ENCODE measurements around the gene TWIST1.
A peak's percentile ranks its signal among the peaks of the same experiment; 100 is the strongest.

TWIST1 gene

DNA sequence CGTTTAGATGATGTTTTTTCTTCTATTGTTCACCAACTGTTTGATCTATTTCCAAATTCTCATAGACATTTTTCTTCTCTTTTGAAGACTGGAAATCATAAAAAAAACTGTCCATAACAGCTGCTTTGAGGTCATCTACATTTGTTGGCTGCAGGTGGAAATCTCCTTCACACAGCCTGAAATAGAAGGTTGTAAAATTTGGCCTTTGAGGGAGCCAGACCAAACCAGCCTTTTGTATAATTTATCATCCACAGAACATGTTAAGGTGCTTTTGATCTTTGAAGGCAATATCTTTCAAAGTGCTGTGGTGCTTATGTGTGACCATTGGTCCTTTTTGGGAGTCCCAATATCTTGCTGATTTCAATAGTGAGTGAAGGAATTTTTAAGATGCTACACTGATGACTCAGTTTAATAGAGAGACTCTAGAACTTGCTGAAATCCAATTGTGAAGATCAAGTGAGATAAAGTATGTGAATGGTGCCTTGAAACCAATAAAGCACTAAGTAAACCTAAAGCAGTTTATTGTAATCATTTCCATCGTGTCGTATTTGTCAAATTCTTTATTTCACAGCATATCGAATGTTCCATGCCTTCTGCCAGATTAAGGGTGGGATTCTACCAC lies 22.4 kb upstream of the TWIST1 start:
- DNase-seq (ENCODE audit: insufficient read length, low spot score) (no peak), FAIRE-seq (no peak)

DNA sequence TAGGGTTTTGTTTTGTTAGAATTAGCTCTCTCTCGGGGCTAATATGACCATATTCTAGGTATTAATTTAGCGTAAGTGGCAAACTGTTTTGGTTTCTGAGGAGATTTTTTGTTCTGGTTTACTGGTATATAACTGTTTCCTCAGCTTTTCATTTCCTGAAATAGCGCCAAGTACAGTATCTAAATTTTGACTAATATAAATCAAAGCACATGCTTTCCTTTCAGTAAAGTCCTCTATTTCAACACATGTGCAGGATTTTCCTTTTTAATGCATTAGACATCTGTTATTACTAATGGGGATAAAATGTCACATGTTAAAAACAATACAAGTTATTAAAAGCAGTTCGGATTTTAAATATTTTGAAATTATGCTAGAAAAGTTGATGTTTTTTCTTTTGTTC lies 16.4 kb upstream of the TWIST1 start:
- no peak for FAIRE-seq
- no peak for DNase-seq (ENCODE audit: insufficient read length, low spot score)

More for the DNA sequence above, 22.4 kb upstream of the TWIST1 start:
- TF ChIP-seq CTCF (IDR thresholded peaks at IDR 0.05; ENCODE audit: insufficient read depth, missing control alignments), result no peak

DNA sequence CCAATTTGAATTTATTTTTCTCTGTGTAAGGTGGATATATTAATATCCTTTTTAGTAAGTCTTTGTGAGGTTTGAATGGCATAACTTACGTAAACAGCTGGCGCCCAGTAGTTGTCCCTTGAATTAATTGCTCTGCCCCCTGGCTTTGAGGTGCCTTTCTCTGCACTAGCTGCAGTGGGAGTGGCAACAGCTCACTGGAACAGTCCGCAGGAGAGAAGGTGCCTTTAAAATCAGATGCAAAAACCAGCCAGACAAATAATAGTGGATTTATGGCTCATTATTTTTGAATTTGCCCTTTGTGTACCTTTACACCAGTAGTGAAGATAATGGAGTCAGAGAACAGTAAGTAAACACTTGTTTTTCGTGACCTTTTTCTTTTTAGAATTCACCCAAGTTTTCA lies 16.0 kb upstream of the TWIST1 start:
- no peak for FAIRE-seq
- DNase-seq (ENCODE audit: insufficient read length, low spot score), result no peak
- no peak for TF ChIP-seq CTCF (IDR thresholded peaks at IDR 0.05; ENCODE audit: insufficient read depth, missing control alignments)

More for the DNA sequence above, 16.4 kb upstream of the TWIST1 start:
- TF ChIP-seq CTCF (IDR thresholded peaks at IDR 0.05; ENCODE audit: insufficient read depth, missing control alignments), result no peak

DNA sequence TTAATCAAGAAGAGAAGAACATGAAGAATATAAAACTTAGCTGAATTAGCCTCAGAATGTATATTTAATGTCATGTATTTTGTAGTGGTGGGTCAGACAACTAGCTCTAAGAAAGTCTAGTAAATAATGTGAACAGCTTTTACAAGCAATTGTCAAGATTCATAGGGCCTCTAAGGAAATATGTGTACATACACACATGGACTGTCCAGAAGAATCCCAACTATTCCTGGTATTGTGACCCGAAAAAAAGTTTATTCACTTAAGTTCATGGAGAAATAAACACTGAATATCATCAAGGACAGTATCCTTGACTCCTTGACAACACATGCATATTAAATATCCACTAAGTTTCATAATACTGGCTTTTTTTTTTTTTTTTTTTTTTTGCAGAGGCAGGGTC lies 11.4 kb upstream of the TWIST1 start:
- no peak for TF ChIP-seq CTCF (IDR thresholded peaks at IDR 0.05; ENCODE audit: insufficient read depth, missing control alignments)
- FAIRE-seq (no peak), DNase-seq (ENCODE audit: insufficient read length, low spot score) (no peak)

DNA sequence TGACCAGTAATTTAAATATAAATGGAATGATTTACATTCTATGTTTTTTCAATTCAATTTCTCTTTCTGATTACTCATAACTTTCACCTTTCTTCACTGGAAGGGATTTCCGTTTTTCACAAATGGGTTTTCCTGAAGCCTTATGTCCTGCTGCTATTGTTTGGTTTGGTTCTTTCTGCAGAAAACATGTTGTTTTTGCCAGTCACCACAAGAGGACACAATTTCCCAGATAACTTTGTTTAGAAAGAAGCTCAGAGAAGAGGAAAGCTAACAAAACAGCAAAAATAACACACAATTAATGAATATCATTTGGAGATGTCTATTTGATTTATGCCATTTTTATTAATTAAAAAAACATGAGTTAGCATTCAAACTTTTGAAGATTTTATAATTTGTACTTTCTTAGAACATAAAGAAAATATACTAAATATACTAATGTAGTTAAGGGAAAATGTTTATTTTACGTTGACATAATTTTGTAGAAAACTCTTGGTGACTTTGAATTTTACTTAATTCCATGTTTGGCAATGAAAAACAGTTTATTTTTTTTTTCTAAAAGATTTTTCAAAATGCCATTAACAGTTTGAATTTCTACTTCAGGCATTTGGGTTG lies 4.6 kb upstream of the TWIST1 start:
- no peak for FAIRE-seq
- peak; percentile 98 for TF ChIP-seq CTCF (IDR thresholded peaks at IDR 0.05; ENCODE audit: insufficient read depth, missing control alignments)
- no peak for DNase-seq (ENCODE audit: insufficient read length, low spot score)

- FAIRE-seq, result no peak
- no peak for TF ChIP-seq CTCF (IDR thresholded peaks at IDR 0.05; ENCODE audit: insufficient read depth, missing control alignments)
- no peak for DNase-seq (ENCODE audit: insufficient read length, low spot score)
Measured at GRCh38 chr7:19119870-19120486, 2.5 kb upstream of the TWIST1 start.

DNA sequence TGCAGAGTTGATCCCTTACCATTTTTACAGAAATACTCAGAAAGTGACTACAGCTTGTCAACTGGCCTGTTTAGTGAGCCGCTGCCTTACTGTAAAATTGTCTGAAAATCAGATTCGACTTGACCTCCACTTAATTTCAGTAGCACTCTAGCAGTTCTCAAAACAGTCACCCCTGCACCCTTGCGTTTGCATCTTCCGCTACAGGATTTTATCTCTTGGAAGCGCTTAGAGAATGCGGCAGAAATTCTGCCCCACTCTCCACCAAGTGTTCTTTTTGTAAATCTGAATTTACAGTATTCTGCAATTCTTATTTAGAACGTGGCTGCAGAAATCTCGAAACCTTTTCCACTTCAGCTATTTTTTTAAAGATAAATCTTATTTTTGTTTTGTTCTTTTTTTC lies 1.9 kb upstream of the TWIST1 start:
- no peak for DNase-seq (ENCODE audit: insufficient read length, low spot score)
- TF ChIP-seq CTCF (IDR thresholded peaks at IDR 0.05; ENCODE audit: insufficient read depth, missing control alignments), result no peak
- no peak for FAIRE-seq

Measured in D721Med (cell line).